Uterus (tissue), 2 donors: ENCODE results near the gene CYP4F3.

ENCODE experiments used
- CTCF ChIP-seq, 4 experiments: fragments of 200-600 bp in 2 of 4; fragments of 450-650 bp in 2 of 4; sonication (generic) in 2 of 4; IDR thresholded peaks; one replicate each; pipeline ENCODE4 v1.5.1; 2016 to 2019; ENCODE audit warnings: antibody characterized with exemption in 4 of 4, mild to moderate bottlenecking in 2 of 4, moderate library complexity in 1 of 4
- POLR2A ChIP-seq, 2 donors: fragments of 450-650 bp; IDR thresholded peaks; one replicate each; pipeline ENCODE4 v1.6.1; 2016; ENCODE audit warnings: antibody characterized with exemption in 2 of 2, mild to moderate bottlenecking in 1 of 2, moderate library complexity in 1 of 2

DNA sequence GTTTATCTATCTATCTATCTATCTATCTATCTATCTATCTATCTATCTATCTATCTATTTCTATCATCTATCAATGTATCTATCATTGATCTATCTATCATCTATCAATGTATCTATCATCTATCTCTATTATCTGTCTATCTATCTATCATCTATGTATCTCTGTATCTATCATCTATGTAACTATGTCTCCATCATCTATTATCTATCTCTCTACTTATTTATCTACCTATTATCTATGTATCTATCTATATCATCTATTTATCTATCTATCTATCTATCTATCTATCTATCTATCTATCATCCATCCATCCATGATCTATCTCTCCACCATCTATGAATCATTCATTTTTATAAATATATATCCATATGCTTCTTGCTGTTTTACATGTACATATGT is 15.8 kb downstream of the CYP4F3 start:
- TF ChIP-seq POLR2A (IDR thresholded peaks at IDR 0.05) (no peak), CTCF (IDR thresholded peaks at IDR 0.05) (no peak)
